Measurements from ENCODE around the gene BLACAT1. TPM values are rescaled to one million over a fixed set of nuclear protein-coding genes. Genes with fewer than 3 reads are reported as not detected.
"Not testable (repeated sequence)": the region's sequence is repeated elsewhere in the genome, so short reads cannot be mapped to it uniquely, and the experiment has no call there.

BLACAT1 gene
- total RNA-seq, 2 donors from 2014 or later, result 0.14 to 0.62 TPM

GRCh38 chr1:205491794-205492193 is 35.9 kb upstream of the BLACAT1 start:
- DNase-seq (ENCODE audit: low spot score in 2 of 2), result no peak
- Mint-ChIP-seq H3K9me3 (no peaks in the 10 kb centered on the region), H3K27ac (no peak overlapping the region), H3K36me3 (no peaks in the 10 kb centered on the region)
- ATAC-seq, result no peak

GRCh38 chr1:205488074-205488723 is 32.4 kb upstream of the BLACAT1 start:
- ATAC-seq, result peak; percentile 68 to 75
- Mint-ChIP-seq H3K36me3 (no peaks in the 10 kb centered on the region), H3K27ac (no peak overlapping the region), H3K9me3 (no peaks in the 10 kb centered on the region)
- peak in 1 of 2 donors; percentile 56 for DNase-seq (ENCODE audit: low spot score in 2 of 2)

GRCh38 chr1:205486258-205486657 is 30.4 kb upstream of the BLACAT1 start:
- Mint-ChIP-seq H3K27ac (no peak overlapping the region), H3K36me3 (no peaks in the 10 kb centered on the region), H3K9me3 (no peaks in the 10 kb centered on the region)
- ATAC-seq (no peak), DNase-seq (ENCODE audit: low spot score in 2 of 2) (no peak)

GRCh38 chr1:205484985-205485967 is 29.4 kb upstream of the BLACAT1 start:
- ATAC-seq, result peak; percentile 64 to 75
- H3K9me3 Mint-ChIP-seq, result no peaks in the 10 kb centered on the region
- H3K36me3 Mint-ChIP-seq, result no peaks in the 10 kb centered on the region
- DNase-seq (ENCODE audit: low spot score in 2 of 2), result peak in 1 of 2 donors; percentile 66
- H3K27ac Mint-ChIP-seq, result no peak overlapping the region

GRCh38 chr1:205483372-205483771 is 27.5 kb upstream of the BLACAT1 start:
- DNase-seq (ENCODE audit: low spot score in 2 of 2), result no peak
- ATAC-seq, result no peak
- no peak overlapping the region for H3K27ac Mint-ChIP-seq
- H3K36me3 Mint-ChIP-seq, result no peaks in the 10 kb centered on the region
- H3K9me3 Mint-ChIP-seq, result no peaks in the 10 kb centered on the region

GRCh38 chr1:205482587-205482986 is 26.7 kb upstream of the BLACAT1 start:
- H3K36me3 Mint-ChIP-seq; ATAC-seq; H3K27ac Mint-ChIP-seq; H3K9me3 Mint-ChIP-seq; DNase-seq (ENCODE audit: low spot score in 2 of 2): not testable (repeated sequence)

GRCh38 chr1:205481629-205482151 is 25.8 kb upstream of the BLACAT1 start:
- ATAC-seq (peak; percentile 1 to 16), DNase-seq (ENCODE audit: low spot score in 2 of 2) (no peak)
- Mint-ChIP-seq H3K27ac (no peak overlapping the region), H3K36me3 (no peaks in the 10 kb centered on the region), H3K9me3 (no peaks in the 10 kb centered on the region)

- Mint-ChIP-seq H3K36me3 (no peaks in the 10 kb centered on the region), H3K9me3 (no peaks in the 10 kb centered on the region), H3K27ac (no peak overlapping the region)
- DNase-seq (ENCODE audit: low spot score in 2 of 2) (no peak), ATAC-seq (peak; percentile 6 to 7)
Measured at GRCh38 chr1:205481218-205481617, 25.4 kb upstream of the BLACAT1 start.

- peak overlapping the region; percentile 24 to 82 for H3K27ac Mint-ChIP-seq
- no peaks in the 10 kb centered on the region for H3K36me3 Mint-ChIP-seq
- ATAC-seq (peak; percentile 82 to 84), DNase-seq (ENCODE audit: low spot score in 2 of 2) (peak in 1 of 2 donors; percentile 58)
- H3K9me3 Mint-ChIP-seq, result peaks cover 5 to 7% of the 10 kb centered on the region in 2 donors
Measured at GRCh38 chr1:205480349-205480985, 24.6 kb upstream of the BLACAT1 start.

GRCh38 chr1:205478985-205479384 is 23.1 kb upstream of the BLACAT1 start:
- peaks cover 12 to 17% of the 10 kb centered on the region in 2 donors for H3K9me3 Mint-ChIP-seq
- not testable (repeated sequence) for H3K27ac Mint-ChIP-seq; DNase-seq (ENCODE audit: low spot score in 2 of 2); ATAC-seq
- H3K36me3 Mint-ChIP-seq, result peaks cover 10% of the 10 kb centered on the region in 2 donors

- H3K36me3 Mint-ChIP-seq, result peaks cover 10% of the 10 kb centered on the region in 2 donors
- H3K9me3 Mint-ChIP-seq, result peaks cover 12 to 17% of the 10 kb centered on the region in 2 donors
- no peak for DNase-seq (ENCODE audit: low spot score in 2 of 2)
- ATAC-seq, result no peak
- no peak overlapping the region for H3K27ac Mint-ChIP-seq
Measured at GRCh38 chr1:205477759-205478247, 22.0 kb upstream of the BLACAT1 start.

- H3K27ac Mint-ChIP-seq, result no peak overlapping the region
- H3K9me3 Mint-ChIP-seq, result peaks cover 12 to 17% of the 10 kb centered on the region in 2 donors
- ATAC-seq, result no peak
- DNase-seq (ENCODE audit: low spot score in 2 of 2), result no peak
- H3K36me3 Mint-ChIP-seq, result peaks cover 10% of the 10 kb centered on the region in 2 donors
Measured at GRCh38 chr1:205477121-205477758, 21.4 kb upstream of the BLACAT1 start.

GRCh38 chr1:205476648-205477047 is 20.8 kb upstream of the BLACAT1 start:
- ATAC-seq, result no peak
- Mint-ChIP-seq H3K27ac (no peak overlapping the region), H3K9me3 (peaks cover 12 to 17% of the 10 kb centered on the region in 2 donors), H3K36me3 (peaks cover 10% of the 10 kb centered on the region in 2 donors)
- no peak for DNase-seq (ENCODE audit: low spot score in 2 of 2)

GRCh38 chr1:205475855-205476254 is 20.0 kb upstream of the BLACAT1 start:
- no peak for DNase-seq (ENCODE audit: low spot score in 2 of 2)
- Mint-ChIP-seq H3K27ac (no peak overlapping the region), H3K9me3 (peaks cover 12 to 17% of the 10 kb centered on the region in 2 donors), H3K36me3 (peaks cover 10% of the 10 kb centered on the region in 2 donors)
- no peak for ATAC-seq

GRCh38 chr1:205474571-205474970 is 18.7 kb upstream of the BLACAT1 start:
- Mint-ChIP-seq H3K27ac (no peak overlapping the region), H3K9me3 (peaks cover 12 to 17% of the 10 kb centered on the region in 2 donors)
- ATAC-seq, result no peak

GRCh38 chr1:205473966-205474365 is 18.1 kb upstream of the BLACAT1 start:
- DNase-seq (ENCODE audit: low spot score in 2 of 2) (no peak), ATAC-seq (no peak)
- peaks cover 12 to 17% of the 10 kb centered on the region in 2 donors for H3K9me3 Mint-ChIP-seq
- peaks cover 10% of the 10 kb centered on the region in 2 donors for H3K36me3 Mint-ChIP-seq
- no peak overlapping the region for H3K27ac Mint-ChIP-seq

More at GRCh38 chr1:205474571-205474970, 18.7 kb upstream of the BLACAT1 start:
- peaks cover 10% of the 10 kb centered on the region in 2 donors for H3K36me3 Mint-ChIP-seq
- no peak for DNase-seq (ENCODE audit: low spot score in 2 of 2)

Measured in activated naive CD4-positive, alpha-beta T cell treated with anti-CD3 and anti-CD28 coated beads, Interleukin-2, amount 50 U/mL, for 72 hours (primary cell).